A549 (cell line): ENCODE data around the gene HDGFL2. TPM values are rescaled to one million over a fixed set of nuclear protein-coding genes. Genes with fewer than 3 reads are reported as not detected.

ENCODE experiments used
- ATAC-seq, 2 experiments: fragments of 200-7000 bp in 1 of 2; fragments of >200 bp in 1 of 2; cut with Nextera tagmentation in 1 of 2; cut with Tn5 transposase in 1 of 2; 3 replicates each; pipeline versions ENCODE4 v1.8.0 to v1.9.1; 2018 to 2020; ENCODE audit warnings: mild to moderate bottlenecking in 1 of 2, moderate library complexity in 1 of 2
- CTCF ChIA-PET: fragments of 300-600 bp; sonication (Branson Sonifier 250); formaldehyde crosslinking; extraction: SDS; loops from one replicate; lab custom pipeline; 2021; ENCODE audit warnings: antibody characterized with exemption, inconsistent platforms; lab: Yijun Ruan, JAX
- POLR2A ChIA-PET: fragments of 350-600 bp; formaldehyde crosslinking; extraction: SDS; loops from one replicate; lab custom pipeline; 2021; ENCODE audit warnings: antibody characterized with exemption, inconsistent platforms; lab: Yijun Ruan, JAX
- DNase-seq, 2 experiments: peaks; one replicate each; pipeline versions ENCODE4 v3.0.0 to v3.0.0-alpha.2; 2011 to 2016; ENCODE audit warnings: low read depth in 1 of 2, low spot score in 1 of 2
- FAIRE-seq: peaks from 2 replicates; lab custom pipeline; 2011; peaks lifted over from hg19 to GRCh38; lab: Jason Lieb, UNC
- H3K27ac ChIP-seq, 2 experiments: fragments of >200 bp; sonication (Bioruptor Twin); formaldehyde crosslinking; 3 replicates each; pipeline ENCODE4 v1.5.1; 2016 to 2017
- H3K4me1 ChIP-seq: fragments of >200 bp; sonication (Bioruptor Twin); formaldehyde crosslinking; 3 replicates; pipeline ENCODE4 v1.6.1; 2016
- H3K4me2 ChIP-seq: fragments of >200 bp; sonication (Bioruptor Twin); formaldehyde crosslinking; 3 replicates; pipeline ENCODE4 v1.6.1; 2016
- H3K4me3 ChIP-seq: fragments of >200 bp; sonication (Bioruptor Twin); formaldehyde crosslinking; 3 replicates; pipeline ENCODE4 v1.5.1; 2016
- H3K9me3 ChIP-seq: fragments of >200 bp; sonication (Bioruptor Twin); formaldehyde crosslinking; 3 replicates; pipeline ENCODE4 v1.6.1; 2016
- ATOH8 ChIP-seq: fragments of 250-450 bp; sonication (Bioruptor Pico); IDR thresholded peaks from 2 replicates; pipeline ENCODE4 v1.5.0; 2020; ENCODE audit warnings: low read depth, mild to moderate bottlenecking, moderate library complexity
- CBX2 ChIP-seq: fragments of 200-600 bp; sonication (generic); IDR thresholded peaks from 2 replicates; pipeline ENCODE4 v1.6.1; 2016; ENCODE audit warnings: low read depth, mild to moderate bottlenecking, borderline replicate concordance
- CHD4 ChIP-seq: fragments of 200-600 bp; sonication (generic); IDR thresholded peaks from 2 replicates; pipeline ENCODE4 v1.6.1; 2016; ENCODE audit warnings: antibody characterized with exemption, mild to moderate bottlenecking, borderline replicate concordance
- EHF ChIP-seq: fragments of 250-450 bp; sonication (Bioruptor Pico); IDR thresholded peaks from 2 replicates; pipeline ENCODE4 v1.5.0; 2020; ENCODE audit warnings: mild to moderate bottlenecking
- EHMT2 ChIP-seq: fragments of 200-600 bp; sonication (generic); IDR thresholded peaks from 2 replicates; pipeline ENCODE4 v1.6.1; 2016; ENCODE audit warnings: antibody characterized with exemption, low read depth, mild to moderate bottlenecking, moderate library complexity
- EP300 ChIP-seq, 2 experiments: fragments of >200 bp; sonication (Bioruptor Twin); formaldehyde crosslinking; IDR thresholded peaks; 2 replicates in 1 of 2; 3 replicates in 1 of 2; pipeline ENCODE4 v1.6.1; 2016 to 2017
- FOSB ChIP-seq: fragments of 250-450 bp; sonication (Bioruptor Pico); IDR thresholded peaks from 2 replicates; pipeline ENCODE4 v1.5.0; 2020; ENCODE audit warnings: mild to moderate bottlenecking, moderate library complexity
- FOXS1 ChIP-seq: fragments of 250-450 bp; sonication (Bioruptor Pico); IDR thresholded peaks from 2 replicates; pipeline ENCODE4 v1.5.0; 2020; ENCODE audit warnings: mild to moderate bottlenecking, moderate library complexity
- GATA3 ChIP-seq: IDR thresholded peaks from 2 replicates; pipeline ENCODE4 v1.6.1; 2012; ENCODE audit warnings: borderline replicate concordance
- HES2 ChIP-seq: fragments of >200 bp; sonication (Bioruptor Twin); formaldehyde crosslinking; IDR thresholded peaks from 2 replicates; pipeline ENCODE4 v1.6.1; 2016
- HOXA7 ChIP-seq: fragments of 250-450 bp; sonication (Bioruptor Pico); IDR thresholded peaks from 2 replicates; pipeline ENCODE4 v1.5.0; 2020; ENCODE audit warnings: mild to moderate bottlenecking, moderate library complexity
- PBX3 ChIP-seq: IDR thresholded peaks from 2 replicates; pipeline ENCODE4 v1.6.1; 2012
- POLR2A ChIP-seq: IDR thresholded peaks from 2 replicates; pipeline ENCODE4 v1.6.1; 2012; ENCODE audit warnings: mild to moderate bottlenecking, low read length
- RAD21 ChIP-seq, 2 experiments: fragments of >200 bp in 1 of 2; sonication (Bioruptor Twin) in 1 of 2; formaldehyde crosslinking in 1 of 2; IDR thresholded peaks in 1 of 2; conservative IDR thresholded peaks in 1 of 2; 2 replicates in 1 of 2; 3 replicates in 1 of 2; pipeline ENCODE4 v1.6.1; 2012 to 2018; ENCODE audit warnings: inconsistent platforms in 1 of 2
- RCOR1 ChIP-seq: fragments of 150-350 bp; IDR thresholded peaks from 2 replicates; pipeline ENCODE4 v1.6.1; 2014; ENCODE audit warnings: antibody characterized with exemption, low read length, low read depth
- SMC3 ChIP-seq: fragments of >200 bp; sonication (Bioruptor Twin); formaldehyde crosslinking; IDR thresholded peaks from 3 replicates; pipeline ENCODE4 v1.6.1; 2018; ENCODE audit warnings: inconsistent platforms
- SREBF2 ChIP-seq: fragments of 450-650 bp; IDR thresholded peaks from 2 replicates; pipeline ENCODE4 v1.6.1; 2014; ENCODE audit warnings: mild to moderate bottlenecking, moderate library complexity
- TFCP2L1 ChIP-seq: fragments of 250-450 bp; sonication (Bioruptor Pico); IDR thresholded peaks from 2 replicates; pipeline ENCODE4 v1.5.0; 2021; ENCODE audit warnings: mild to moderate bottlenecking
- TP53 ChIP-seq: fragments of 250-450 bp; sonication (Bioruptor Pico); IDR thresholded peaks from 2 replicates; pipeline ENCODE4 v1.5.0; 2021; ENCODE audit warnings: mild to moderate bottlenecking, moderate library complexity
- ZC3H11A ChIP-seq: fragments of 450-650 bp; IDR thresholded peaks from 2 replicates; pipeline ENCODE4 v1.6.1; 2014; ENCODE audit warnings: antibody characterized with exemption, mild to moderate bottlenecking
- ZNF302 ChIP-seq: fragments of 250-450 bp; sonication (Bioruptor Pico); IDR thresholded peaks from 2 replicates; pipeline ENCODE4 v1.9.0; 2021; ENCODE audit warnings: inconsistent platforms, mild to moderate bottlenecking, moderate library complexity
- ZSCAN20 ChIP-seq: fragments of 250-450 bp; sonication (Bioruptor Pico); IDR thresholded peaks from 2 replicates; pipeline ENCODE4 v1.8.0; 2022; ENCODE audit warnings: mild to moderate bottlenecking, moderate library complexity
- WGBS: methylation state at CpG from one replicate; pipeline ENCODE4 v1.1.6; 2017; ENCODE audit errors: missing lambda C conversion rate; 5-methylcytosine and 5-hydroxymethylcytosine counted together
- polyA plus RNA-seq, 4 experiments: library from polyadenylated mRNA; depleted of rRNA in 3 of 4; stranded (reverse); fragments of >200 nt; fragmentation: RNase III in 1 of 4; extraction: RNeasy Plus Mini Kit Qiagen cat#74134 plus additional on column Dnase treatment in 1 of 4; gene quantifications; 2 replicates in 3 of 4; 3 replicates in 1 of 4; pipeline ENCODE4 v1.2.3, GENCODE V29; 2011 to 2017
- TF ChIP-seq, protein P1 (sequence below): fragments of 250-450 bp; sonication (Bioruptor Pico); IDR thresholded peaks from 2 replicates; pipeline ENCODE4 v1.5.0; 2021; ENCODE audit warnings: mild to moderate bottlenecking, moderate library complexity, borderline replicate concordance
- TF ChIP-seq, protein P2 (sequence below): fragments of >200 bp; sonication (Bioruptor Twin); formaldehyde crosslinking; IDR thresholded peaks from 3 replicates; pipeline ENCODE4 v1.6.1; 2016

HDGFL2 gene
- polyA plus RNA-seq, 2 of the 4 experiments (the other 2 are of a cell fraction): 10.8 to 34.3 TPM

GRCh38 chr19:4496304-4496703 is 24.2 kb downstream of the HDGFL2 start (continued):
- TF ChIP-seq FOXS1 (CRISPR knock-in tag) (no peak), ZNF302 (no peak), ZC3H11A (no peak), EHMT2 (no peak), HOXA7 (no peak), ZSCAN20 (no peak), CHD4 (no peak), ATOH8 (CRISPR knock-in tag) (no peak)
- TF ChIP-seq, protein P1, sequence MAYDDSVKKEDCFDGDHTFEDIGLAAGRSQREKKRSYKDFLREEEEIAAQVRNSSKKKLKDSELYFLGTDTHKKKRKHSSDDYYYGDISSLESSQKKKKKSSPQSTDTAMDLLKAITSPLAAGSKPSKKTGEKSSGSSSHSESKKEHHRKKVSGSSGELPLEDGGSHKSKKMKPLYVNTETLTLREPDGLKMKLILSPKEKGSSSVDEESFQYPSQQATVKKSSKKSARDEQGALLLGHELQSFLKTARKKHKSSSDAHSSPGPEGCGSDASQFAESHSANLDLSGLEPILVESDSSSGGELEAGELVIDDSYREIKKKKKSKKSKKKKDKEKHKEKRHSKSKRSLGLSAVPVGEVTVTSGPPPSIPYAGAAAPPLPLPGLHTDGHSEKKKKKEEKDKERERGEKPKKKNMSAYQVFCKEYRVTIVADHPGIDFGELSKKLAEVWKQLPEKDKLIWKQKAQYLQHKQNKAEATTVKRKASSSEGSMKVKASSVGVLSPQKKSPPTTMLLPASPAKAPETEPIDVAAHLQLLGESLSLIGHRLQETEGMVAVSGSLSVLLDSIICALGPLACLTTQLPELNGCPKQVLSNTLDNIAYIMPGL (CRISPR knock-in tag): no peak
- TF ChIP-seq, protein P2, sequence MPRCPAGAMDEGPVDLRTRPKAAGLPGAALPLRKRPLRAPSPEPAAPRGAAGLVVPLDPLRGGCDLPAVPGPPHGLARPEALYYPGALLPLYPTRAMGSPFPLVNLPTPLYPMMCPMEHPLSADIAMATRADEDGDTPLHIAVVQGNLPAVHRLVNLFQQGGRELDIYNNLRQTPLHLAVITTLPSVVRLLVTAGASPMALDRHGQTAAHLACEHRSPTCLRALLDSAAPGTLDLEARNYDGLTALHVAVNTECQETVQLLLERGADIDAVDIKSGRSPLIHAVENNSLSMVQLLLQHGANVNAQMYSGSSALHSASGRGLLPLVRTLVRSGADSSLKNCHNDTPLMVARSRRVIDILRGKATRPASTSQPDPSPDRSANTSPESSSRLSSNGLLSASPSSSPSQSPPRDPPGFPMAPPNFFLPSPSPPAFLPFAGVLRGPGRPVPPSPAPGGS: no peak

DNA sequence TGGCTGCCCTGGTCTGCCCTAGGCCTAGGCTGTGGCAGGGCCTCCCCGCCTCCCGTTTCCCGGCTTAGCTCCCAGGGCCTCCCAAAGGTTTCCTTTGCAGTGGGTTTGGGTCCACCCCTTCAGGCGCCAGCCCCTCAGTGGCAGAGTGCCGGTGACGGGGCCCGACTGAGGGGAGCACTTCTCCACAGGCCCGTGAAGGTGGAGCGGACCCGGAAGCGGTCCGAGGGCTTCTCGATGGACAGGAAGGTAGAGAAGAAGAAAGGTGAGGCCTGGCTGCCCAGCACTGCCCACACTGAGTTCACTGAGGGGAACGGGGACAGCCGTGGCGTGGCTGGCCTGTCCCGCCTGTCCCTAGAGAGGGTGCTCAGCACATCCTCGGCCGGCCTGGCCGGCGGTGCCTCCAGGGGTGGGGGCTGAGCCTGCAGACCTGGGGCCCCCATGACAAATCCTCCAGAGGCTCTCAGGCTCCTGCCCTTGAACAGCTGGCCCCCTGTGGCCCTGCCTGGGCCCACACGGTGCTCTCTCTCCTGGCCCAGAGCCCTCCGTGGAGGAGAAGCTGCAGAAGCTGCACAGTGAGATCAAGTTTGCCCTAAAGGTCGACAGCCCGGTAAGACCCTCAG is 25.8 kb downstream of the HDGFL2 start:
- ChIA-PET POLR2A (no interaction called here), CTCF (interaction anchor here (0.7 to 0.8 kb wide), 2 partner anchors 26 to 28 kb away, joined by 3 read pairs; no protein-coding TSS in a partner anchor)
- no peak for DNase-seq
- no peak overlapping the region for H3K27ac ChIP-seq
- H3K4me3 ChIP-seq: no peak overlapping the region
- FAIRE-seq: no peak
- no peaks in the 10 kb centered on the region for H3K9me3 ChIP-seq
- H3K4me2 ChIP-seq: no peak overlapping the region
- no peaks in the 10 kb centered on the region for H3K4me1 ChIP-seq
- WGBS: 95% methylated on average over 13 of the region's 25 CpGs
- TF ChIP-seq TP53 (CRISPR knock-in tag): no peak
- no peak for ATAC-seq

DNA sequence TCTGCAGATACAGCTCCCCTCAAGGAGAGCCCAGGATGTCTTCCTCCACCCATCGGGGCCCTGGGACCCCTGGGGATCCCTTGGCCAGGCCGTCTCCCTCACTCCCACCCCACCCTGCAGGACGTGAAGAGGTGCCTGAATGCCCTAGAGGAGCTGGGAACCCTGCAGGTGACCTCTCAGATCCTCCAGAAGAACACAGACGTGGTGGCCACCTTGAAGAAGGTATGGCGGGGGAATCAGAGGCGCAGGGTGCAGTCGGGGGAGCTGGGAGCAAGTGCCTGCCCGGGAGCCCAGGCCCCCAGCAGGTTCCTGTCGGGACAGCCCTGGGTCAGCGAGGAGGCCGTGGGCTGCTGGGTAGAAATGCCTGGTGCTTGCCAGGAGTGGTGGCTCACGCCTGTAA is 26.6 kb downstream of the HDGFL2 start:
- 92% methylated on average over 5 of the region's 12 CpGs for WGBS
- H3K9me3 ChIP-seq: no peaks in the 10 kb centered on the region
- no peak overlapping the region for H3K4me2 ChIP-seq
- ATAC-seq (no peak), FAIRE-seq (no peak), DNase-seq (no peak)
- H3K27ac ChIP-seq: no peak overlapping the region
- H3K4me3 ChIP-seq: no peak overlapping the region
- TF ChIP-seq ATOH8 (CRISPR knock-in tag) (no peak), CBX2 (no peak), EP300 (IDR thresholded peaks at IDR 0.05) (no peak), ZC3H11A (no peak), HES2 (no peak), EHF (no peak), RCOR1 (no peak), SMC3 (no peak), FOSB (no peak), ZSCAN20 (no peak), POLR2A (no peak), TFCP2L1 (CRISPR knock-in tag) (no peak), HOXA7 (no peak), PBX3 (no peak), GATA3 (no peak), RAD21 (conservative IDR thresholded peaks at IDR 0.05 in 1 of 2, IDR thresholded peaks at IDR 0.05 in 1 of 2) (no peak), SREBF2 (no peak)
- ChIA-PET POLR2A (no interaction called here), CTCF (interaction anchor here (0.7 to 0.8 kb wide), 2 partner anchors 26 to 28 kb away, joined by 3 read pairs; no protein-coding TSS in a partner anchor)
- H3K4me1 ChIP-seq: no peaks in the 10 kb centered on the region
